Fibroblast of skin of back (primary cell): ENCODE results near the gene MISP.

Experiments used
- DNase-seq: peaks from one replicate; pipeline ENCODE4 v3.0.0-alpha.2; 2013

The MISP gene

GRCh38 chr19:747432-748273 lies 3.3 kb upstream of the MISP start:
- no peak for DNase-seq

- no peak for DNase-seq
Measured at GRCh38 chr19:748274-748598, 2.7 kb upstream of the MISP start.

GRCh38 chr19:749811-750210 lies 1.1 kb upstream of the MISP start:
- DNase-seq = no peak

- peak; percentile 92 for DNase-seq
Measured at GRCh38 chr19:751501-752341, 809 bp downstream of the MISP start.

- DNase-seq = peak; percentile 93
Measured at GRCh38 chr19:752652-753517, 2.0 kb downstream of the MISP start.

- DNase-seq = no peak
Measured at GRCh38 chr19:754530-754929, 3.6 kb downstream of the MISP start.

- no peak for DNase-seq
Measured at GRCh38 chr19:755063-755462, 4.2 kb downstream of the MISP start.

GRCh38 chr19:756236-756635 lies 5.3 kb downstream of the MISP start:
- DNase-seq = peak; percentile 59

GRCh38 chr19:756821-757688 lies 6.1 kb downstream of the MISP start:
- no peak for DNase-seq

- DNase-seq = no peak
Measured at GRCh38 chr19:757811-758668, 7.1 kb downstream of the MISP start.

- no peak for DNase-seq
Measured at GRCh38 chr19:763181-763580, 12.3 kb downstream of the MISP start.

GRCh38 chr19:763869-764268 lies 13.0 kb downstream of the MISP start:
- DNase-seq = no peak

- no peak for DNase-seq
Measured at GRCh38 chr19:764301-764700, 13.4 kb downstream of the MISP start.

- DNase-seq = no peak
Measured at GRCh38 chr19:765179-765738, 14.3 kb downstream of the MISP start.

- peak; percentile 96 for DNase-seq
Measured at GRCh38 chr19:768424-768823, 17.5 kb downstream of the MISP start.

- DNase-seq = no peak
Measured at GRCh38 chr19:769616-770015, 18.7 kb downstream of the MISP start.

- peak; percentile 65 for DNase-seq
Measured at GRCh38 chr19:771332-771785, 20.4 kb downstream of the MISP start.

GRCh38 chr19:772063-772462 lies 21.2 kb downstream of the MISP start:
- DNase-seq = no peak

GRCh38 chr19:772730-773436 lies 22.0 kb downstream of the MISP start:
- no peak for DNase-seq

GRCh38 chr19:776549-776948 lies 25.6 kb downstream of the MISP start:
- no peak for DNase-seq
